Type B pancreatic cell (in vitro differentiated cells): Measurements from ENCODE around the gene MAD1L1. TPM values are rescaled to one million over a fixed set of nuclear protein-coding genes. Genes with fewer than 3 reads are reported as not detected.
"Not testable (repeated sequence)": the region's sequence is repeated elsewhere in the genome, so short reads cannot be mapped to it uniquely, and the experiment has no call there.

Experiments used
- DNase-seq: peaks from one replicate; pipeline ENCODE4 v3.0.0; 2021; ENCODE audit warnings: mixed read lengths; ENCODE audit not compliant: unreplicated experiment; ENCODE audit errors: extremely low spot score
- H3K27ac Mint-ChIP-seq: 2 replicates; pipeline ENCODE4 v1.8.0; 2021; ENCODE audit warnings: mild to moderate bottlenecking, mixed read lengths
- H3K27me3 Mint-ChIP-seq: 2 replicates; pipeline ENCODE4 v1.8.0; 2021; ENCODE audit warnings: mixed read lengths
- H3K36me3 Mint-ChIP-seq: 2 replicates; pipeline ENCODE4 v1.8.0; 2021; ENCODE audit warnings: mixed read lengths
- H3K4me1 Mint-ChIP-seq: one replicate; pipeline ENCODE4 v1.8.0; 2021; ENCODE audit warnings: mixed read lengths; ENCODE audit not compliant: unreplicated experiment
- H3K4me3 Mint-ChIP-seq: 2 replicates; pipeline ENCODE4 v1.8.0; 2021; ENCODE audit warnings: mild to moderate bottlenecking, mixed read lengths
- H3K9me3 Mint-ChIP-seq: 2 replicates; pipeline ENCODE4 v1.8.0; 2021; ENCODE audit warnings: mixed read lengths
- CTCF ChIP-seq: fragments of 200-600 bp; sonication (generic); conservative IDR thresholded peaks from 2 replicates; pipeline ENCODE4 v1.5.0; 2021; ENCODE audit warnings: antibody characterized with exemption, mild to moderate bottlenecking
- total RNA-seq: library from RNA; stranded (reverse); gene quantifications from 2 replicates; pipeline ENCODE4 v1.2.1, GENCODE V29; 2021; ENCODE audit warnings: low replicate concordance

Gene MAD1L1
- total RNA-seq, 1 donor from 2014 or later: 40.7 TPM

- Mint-ChIP-seq H3K4me1 (no peaks in the 10 kb centered on the region), H3K9me3 (no peaks in the 10 kb centered on the region), H3K36me3 (peaks cover 10% of the 10 kb centered on the region), H3K4me3 (no peak overlapping the region), H3K27ac (no peak overlapping the region), H3K27me3 (no peaks in the 10 kb centered on the region)
- TF ChIP-seq CTCF: no peak
- DNase-seq: no peak
Measured at GRCh38 chr7:1979591-1980560, 252.9 kb downstream of the MAD1L1 start.

- no peak for TF ChIP-seq CTCF
- Mint-ChIP-seq H3K4me1 (peaks cover 5% of the 10 kb centered on the region), H3K36me3 (peaks cover 14% of the 10 kb centered on the region), H3K27me3 (no peaks in the 10 kb centered on the region), H3K4me3 (no peak overlapping the region), H3K9me3 (no peaks in the 10 kb centered on the region), H3K27ac (no peak overlapping the region)
- DNase-seq: no peak
Measured at GRCh38 chr7:1978656-1979590, 253.8 kb downstream of the MAD1L1 start.

- H3K9me3 Mint-ChIP-seq: no peaks in the 10 kb centered on the region
- DNase-seq: no peak
- TF ChIP-seq CTCF: no peak
- no peak overlapping the region for H3K27ac Mint-ChIP-seq
- H3K27me3 Mint-ChIP-seq: no peaks in the 10 kb centered on the region
- peaks cover 17% of the 10 kb centered on the region for H3K36me3 Mint-ChIP-seq
- no peak overlapping the region for H3K4me3 Mint-ChIP-seq
- H3K4me1 Mint-ChIP-seq: peaks cover 5% of the 10 kb centered on the region
Measured at GRCh38 chr7:1977876-1978441, 254.8 kb downstream of the MAD1L1 start.

GRCh38 chr7:1977059-1977875 lies 255.5 kb downstream of the MAD1L1 start:
- Mint-ChIP-seq H3K9me3 (no peaks in the 10 kb centered on the region), H3K36me3 (peaks cover 22% of the 10 kb centered on the region), H3K27ac (no peak overlapping the region), H3K27me3 (no peaks in the 10 kb centered on the region), H3K4me3 (no peak overlapping the region), H3K4me1 (peaks cover 10% of the 10 kb centered on the region)
- TF ChIP-seq CTCF: no peak
- no peak for DNase-seq

GRCh38 chr7:1976521-1976920 lies 256.2 kb downstream of the MAD1L1 start:
- not testable (repeated sequence) for DNase-seq, H3K4me1 Mint-ChIP-seq

More at GRCh38 chr7:1976521-1976920, 256.2 kb downstream of the MAD1L1 start:
- H3K27ac Mint-ChIP-seq, H3K9me3 Mint-ChIP-seq, H3K27me3 Mint-ChIP-seq, H3K4me3 Mint-ChIP-seq: not testable (repeated sequence)
- peaks cover 25% of the 10 kb centered on the region for H3K36me3 Mint-ChIP-seq
